Upper lobe of right lung (tissue), 1 donor: ENCODE measurements around the gene MYBPH. TPM values are rescaled to one million over a fixed set of nuclear protein-coding genes. Genes with fewer than 3 reads are reported as not detected.

ENCODE experiments used
- ATAC-seq: fragments of 200-7000 bp; cut with Tn5 transposase; one replicate; pipeline ENCODE4 v1.9.1; 2020; ENCODE audit warnings: mild to moderate bottlenecking, moderate library complexity
- DNase-seq: peaks from one replicate; pipeline ENCODE4 v3.0.0-alpha.2; 2020
- H3K27ac ChIP-seq: fragments of 200-600 bp; one replicate; pipeline ENCODE4 v1.8.0; 2022
- H3K27me3 ChIP-seq: fragments of 200-600 bp; one replicate; pipeline ENCODE4 v1.8.0; 2022; ENCODE audit warnings: mild to moderate bottlenecking
- H3K36me3 ChIP-seq: fragments of 200-600 bp; one replicate; pipeline ENCODE4 v1.8.0; 2022
- H3K4me1 ChIP-seq: fragments of 200-600 bp; one replicate; pipeline ENCODE4 v1.8.0; 2022
- H3K4me3 ChIP-seq: fragments of 200-600 bp; one replicate; pipeline ENCODE4 v1.8.0; 2022; ENCODE audit warnings: mild to moderate bottlenecking
- H3K9me3 ChIP-seq: fragments of 200-600 bp; one replicate; pipeline ENCODE4 v1.8.0; 2022
- CTCF ChIP-seq: fragments of 200-600 bp; IDR thresholded peaks from one replicate; pipeline ENCODE4 v1.8.0; 2022; ENCODE audit warnings: antibody characterized with exemption
- intact Hi-C: fragments of 100-400 bp; cut with DNase I; formaldehyde crosslinking; loops from one replicate; pipeline ENCODE4 v1.11.0; 2022
- total RNA-seq: library from RNA; stranded (reverse); fragmentation: NEBNext Ultra II Directional; extraction: Animal tissue kit (Norgen Biotek cat#: 25700); gene quantifications from one replicate; pipeline ENCODE4 v1.2.1, GENCODE V29; 2021
- donor health status: DM: no; HTN: yes; CAD: no; lungs with severe emphysema.

MYBPH gene
- total RNA-seq, 1 donor from 2014 or later, result not detected

GRCh38 chr1:203158960-203159665 lies 16.5 kb downstream of the MYBPH start:
- no peak for DNase-seq

GRCh38 chr1:203158423-203158822 lies 17.2 kb downstream of the MYBPH start:
- Histone ChIP-seq H3K36me3 (no peaks in the 10 kb centered on the region), H3K27me3 (no peaks in the 10 kb centered on the region), H3K4me3 (no peak overlapping the region), H3K27ac (no peak overlapping the region), H3K9me3 (no peaks in the 10 kb centered on the region), H3K4me1 (peaks cover 12% of the 10 kb centered on the region)
- ATAC-seq, result no peak
- intact Hi-C loops, result no loop called here
- no peak for TF ChIP-seq CTCF
- no peak for DNase-seq

More at GRCh38 chr1:203158960-203159665, 16.5 kb downstream of the MYBPH start:
- no peak for ATAC-seq
- Histone ChIP-seq H3K27ac (no peak overlapping the region), H3K4me1 (peaks cover 5% of the 10 kb centered on the region), H3K36me3 (no peaks in the 10 kb centered on the region), H3K27me3 (no peaks in the 10 kb centered on the region), H3K9me3 (no peaks in the 10 kb centered on the region), H3K4me3 (no peak overlapping the region)
- TF ChIP-seq CTCF, result no peak
- intact Hi-C loops, result no loop called here

GRCh38 chr1:203156280-203156679 lies 19.3 kb downstream of the MYBPH start:
- no peak for ATAC-seq
- TF ChIP-seq CTCF, result no peak
- no peaks in the 10 kb centered on the region for H3K36me3 ChIP-seq

GRCh38 chr1:203153989-203154821 lies 21.4 kb downstream of the MYBPH start:
- DNase-seq (no peak), ATAC-seq (peak; percentile 69)
- no peak for TF ChIP-seq CTCF
- Histone ChIP-seq H3K9me3 (no peaks in the 10 kb centered on the region), H3K27ac (no peak overlapping the region), H3K4me1 (peaks cover 18% of the 10 kb centered on the region), H3K27me3 (no peaks in the 10 kb centered on the region), H3K4me3 (no peak overlapping the region), H3K36me3 (no peaks in the 10 kb centered on the region)
- intact Hi-C loops, result no loop called here

More at GRCh38 chr1:203156280-203156679, 19.3 kb downstream of the MYBPH start:
- H3K27me3 ChIP-seq, result no peaks in the 10 kb centered on the region
- no peaks in the 10 kb centered on the region for H3K9me3 ChIP-seq
- H3K4me1 ChIP-seq, result peaks cover 18% of the 10 kb centered on the region
- intact Hi-C loops, result no loop called here
- H3K4me3 ChIP-seq, result no peak overlapping the region
- DNase-seq, result no peak
- no peak overlapping the region for H3K27ac ChIP-seq

GRCh38 chr1:203153051-203153988 lies 22.3 kb downstream of the MYBPH start:
- peak; percentile 33 for ATAC-seq
- intact Hi-C loops, result no loop called here
- no peak for TF ChIP-seq CTCF

More at GRCh38 chr1:203153051-203153988, 22.3 kb downstream of the MYBPH start:
- Histone ChIP-seq H3K9me3 (no peaks in the 10 kb centered on the region), H3K36me3 (no peaks in the 10 kb centered on the region), H3K27me3 (no peaks in the 10 kb centered on the region), H3K4me3 (no peak overlapping the region), H3K27ac (no peak overlapping the region), H3K4me1 (peaks cover 18% of the 10 kb centered on the region)
- DNase-seq, result no peak
